GM19467 (cell line): Measurements from ENCODE around the gene CTNNA3.

ENCODE experiments used
- ATAC-seq: cut with Tn5 transposase; IDR thresholded peaks from one replicate; pipeline ENCODE4 v1.9.1; 2021; ENCODE audit warnings: mild to moderate bottlenecking, moderate library complexity; ENCODE audit not compliant: unreplicated experiment

The CTNNA3 gene

GRCh38 chr10:66045859-66046258 lies 1650.1 kb downstream of the CTNNA3 start:
- no peak for ATAC-seq

- no peak for ATAC-seq
Observed at GRCh38 chr10:66041771-66042170, 1654.2 kb downstream of the CTNNA3 start.

- no peak for ATAC-seq
Observed at GRCh38 chr10:66038623-66039022, 1657.4 kb downstream of the CTNNA3 start.

GRCh38 chr10:66026321-66026720 lies 1669.7 kb downstream of the CTNNA3 start:
- ATAC-seq: no peak

GRCh38 chr10:66025186-66025585 lies 1670.8 kb downstream of the CTNNA3 start:
- no peak for ATAC-seq

- ATAC-seq: no peak
Observed at GRCh38 chr10:66021423-66021822, 1674.6 kb downstream of the CTNNA3 start.

- no peak for ATAC-seq
Observed at GRCh38 chr10:66008221-66008620, 1687.8 kb downstream of the CTNNA3 start.

- ATAC-seq: no peak
Observed at GRCh38 chr10:66006411-66006810, 1689.6 kb downstream of the CTNNA3 start.

- no peak for ATAC-seq
Observed at GRCh38 chr10:65993451-65993850, 1702.5 kb downstream of the CTNNA3 start.

- ATAC-seq: no peak
Observed at GRCh38 chr10:65968871-65969270, 1727.1 kb downstream of the CTNNA3 start.

GRCh38 chr10:65968437-65968836 lies 1727.6 kb downstream of the CTNNA3 start:
- ATAC-seq: no peak

- ATAC-seq: no peak
Observed at GRCh38 chr10:65964205-65964604, 1731.8 kb downstream of the CTNNA3 start.

- ATAC-seq: no peak
Observed at GRCh38 chr10:65952086-65952485, 1743.9 kb downstream of the CTNNA3 start.

GRCh38 chr10:65950075-65950474 lies 1745.9 kb downstream of the CTNNA3 start:
- no peak for ATAC-seq

GRCh38 chr10:65949526-65949925 lies 1746.5 kb downstream of the CTNNA3 start:
- ATAC-seq: no peak

- no peak for ATAC-seq
Observed at GRCh38 chr10:65945061-65945460, 1750.9 kb downstream of the CTNNA3 start.

GRCh38 chr10:65943451-65943850 lies 1752.5 kb downstream of the CTNNA3 start:
- ATAC-seq: no peak

- ATAC-seq: no peak
Observed at GRCh38 chr10:65940816-65941662, 1755.0 kb downstream of the CTNNA3 start.

- ATAC-seq: no peak
Observed at GRCh38 chr10:65940105-65940504, 1755.9 kb downstream of the CTNNA3 start.

- ATAC-seq: no peak
Observed at GRCh38 chr10:65931291-65932070, 1764.5 kb downstream of the CTNNA3 start.

GRCh38 chr10:65911151-65911835 lies 1784.7 kb downstream of the CTNNA3 start:
- ATAC-seq: no peak
